GM18508 (cell line): Measurements from ENCODE around the gene CXXC5.
"Not testable (repeated sequence)": the region's sequence is repeated elsewhere in the genome, so short reads cannot be mapped to it uniquely, and the experiment has no call there.

Experiments
- ATAC-seq: cut with Tn5 transposase; IDR thresholded peaks from one replicate; pipeline ENCODE4 v1.9.1; 2021; ENCODE audit warnings: moderate number of reproducible peaks; ENCODE audit not compliant: insufficient read depth, unreplicated experiment

CXXC5 gene

DNA sequence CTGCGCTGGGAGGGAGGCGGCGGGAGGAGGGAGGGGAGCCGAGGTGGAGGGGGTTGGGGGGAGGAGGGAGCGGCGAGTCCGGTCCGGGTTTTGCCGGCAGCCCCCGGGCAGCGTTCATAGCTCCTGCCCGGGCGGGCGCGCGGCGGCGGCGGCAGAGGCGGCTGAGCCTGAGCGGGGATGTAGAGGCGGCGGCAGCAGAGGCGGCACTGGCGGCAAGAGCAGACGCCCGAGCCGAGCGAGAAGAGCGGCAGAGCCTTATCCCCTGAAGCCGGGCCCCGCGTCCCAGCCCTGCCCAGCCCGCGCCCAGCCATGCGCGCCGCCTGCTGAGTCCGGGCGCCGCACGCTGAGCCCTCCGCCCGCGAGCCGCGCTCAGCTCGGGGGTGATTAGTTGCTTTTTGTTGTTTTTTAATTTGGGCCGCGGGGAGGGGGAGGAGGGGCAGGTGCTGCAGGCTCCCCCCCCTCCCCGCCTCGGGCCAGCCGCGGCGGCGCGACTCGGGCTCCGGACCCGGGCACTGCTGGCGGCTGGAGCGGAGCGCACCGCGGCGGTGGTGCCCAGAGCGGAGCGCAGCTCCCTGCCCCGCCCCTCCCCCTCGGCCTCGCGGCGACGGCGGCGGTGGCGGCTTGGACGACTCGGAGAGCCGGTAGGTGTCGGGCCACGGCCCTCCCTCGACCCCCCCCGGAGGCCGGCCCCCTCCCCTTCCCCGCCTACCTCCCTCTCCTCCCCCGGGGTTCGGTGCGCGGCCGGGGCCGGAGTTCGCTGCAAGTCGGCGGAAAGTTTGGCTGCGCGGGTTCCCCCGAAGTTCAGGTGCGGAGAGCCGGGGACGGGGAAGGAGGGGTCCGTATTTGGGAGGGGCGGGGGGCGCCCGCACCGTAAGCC lies at the start of gene CXXC5:
Gene CXXC5, plus strand, starts transcription at position 145 of the 877 bp plus-strand sequence. CDS start 32,175 bp downstream, outside the sequence.
- no peak for ATAC-seq

DNA sequence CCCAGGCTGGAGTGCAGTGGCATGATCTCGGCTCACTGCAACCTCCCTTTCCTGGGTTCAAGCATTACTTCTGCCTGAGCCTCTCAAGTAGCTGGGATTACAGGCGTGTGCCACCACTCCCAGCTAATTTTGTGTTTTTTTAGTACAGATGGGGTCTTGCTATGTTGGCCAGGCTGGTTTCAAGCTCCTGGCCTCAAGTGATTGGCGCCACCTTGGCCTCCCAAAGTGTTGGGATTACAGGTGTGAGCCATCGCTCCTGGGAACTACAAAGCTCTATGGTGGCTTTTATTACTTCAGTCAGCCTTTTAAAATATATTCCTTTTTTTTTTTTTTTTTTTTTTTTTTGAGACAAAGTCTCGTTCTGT lies 49.6 kb upstream of the CXXC5 start:
- ATAC-seq = not testable (repeated sequence)

DNA sequence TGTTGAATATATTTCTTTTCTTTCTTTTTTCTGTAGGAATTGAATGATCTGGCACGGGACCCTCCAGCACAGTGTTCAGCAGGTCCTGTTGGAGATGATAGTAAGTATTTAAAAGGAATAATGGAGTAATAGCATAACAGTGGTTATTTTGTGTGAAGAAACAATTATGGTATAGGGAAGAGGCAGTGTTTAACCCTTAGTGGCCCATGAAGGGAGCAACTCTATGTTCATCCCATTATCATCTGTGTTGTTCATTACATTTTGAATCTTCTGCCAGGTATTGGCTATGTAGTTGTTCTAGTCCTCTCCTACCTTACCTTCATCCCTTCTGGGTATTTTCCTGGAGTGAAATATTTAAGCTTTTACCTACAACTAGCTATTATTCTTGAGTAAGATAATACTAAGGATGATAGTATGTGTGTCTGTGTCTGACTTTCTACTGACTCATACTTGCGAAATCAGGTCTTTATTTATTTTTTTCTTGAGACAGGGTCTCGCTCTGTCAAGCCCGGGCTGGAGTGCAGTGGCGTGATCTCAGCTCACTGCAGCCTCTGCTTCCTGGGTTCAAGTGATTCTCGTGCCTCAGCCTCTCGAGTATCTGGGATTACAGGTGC lies 47.7 kb upstream of the CXXC5 start:
- ATAC-seq = no peak

DNA sequence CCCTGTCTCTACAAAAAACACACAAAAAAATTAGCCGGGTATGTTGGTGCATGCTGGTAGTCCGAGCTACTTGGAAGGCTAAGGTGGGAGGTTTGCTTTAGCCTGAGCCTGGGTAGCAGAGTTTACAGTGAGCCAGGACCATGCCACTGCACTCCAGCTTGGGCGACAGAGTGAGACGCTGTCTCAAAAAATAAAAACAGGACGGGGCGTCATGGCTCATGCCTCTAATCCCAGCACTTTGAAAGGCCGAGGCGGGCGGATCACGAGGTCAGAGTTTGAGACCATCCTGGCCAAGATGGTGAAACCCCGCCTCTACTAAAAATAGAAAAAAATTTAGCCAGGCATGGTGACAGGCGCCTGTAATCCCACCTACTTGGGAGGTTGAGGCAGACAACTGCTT lies 46.7 kb upstream of the CXXC5 start:
- ATAC-seq = no peak

DNA sequence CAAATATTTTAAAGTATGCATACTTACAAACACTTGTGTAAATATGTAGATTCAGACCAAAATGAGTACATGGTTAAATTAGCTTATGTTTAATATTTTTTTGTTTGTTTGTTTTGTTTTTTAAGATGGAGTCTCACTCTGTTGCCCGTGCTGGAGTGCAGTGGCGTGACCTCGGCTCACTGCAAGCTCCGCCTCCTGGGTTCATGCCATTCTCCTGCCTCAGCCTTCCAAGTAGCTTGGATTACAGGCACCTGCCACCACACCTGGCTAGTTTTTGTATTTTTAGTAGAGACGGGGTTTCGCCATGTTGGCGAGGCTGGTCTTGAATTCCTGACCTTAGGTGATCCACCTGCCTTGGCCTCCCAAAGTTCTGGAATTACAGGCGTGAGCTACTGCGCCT lies 46.2 kb upstream of the CXXC5 start:
- ATAC-seq = not testable (repeated sequence)

DNA sequence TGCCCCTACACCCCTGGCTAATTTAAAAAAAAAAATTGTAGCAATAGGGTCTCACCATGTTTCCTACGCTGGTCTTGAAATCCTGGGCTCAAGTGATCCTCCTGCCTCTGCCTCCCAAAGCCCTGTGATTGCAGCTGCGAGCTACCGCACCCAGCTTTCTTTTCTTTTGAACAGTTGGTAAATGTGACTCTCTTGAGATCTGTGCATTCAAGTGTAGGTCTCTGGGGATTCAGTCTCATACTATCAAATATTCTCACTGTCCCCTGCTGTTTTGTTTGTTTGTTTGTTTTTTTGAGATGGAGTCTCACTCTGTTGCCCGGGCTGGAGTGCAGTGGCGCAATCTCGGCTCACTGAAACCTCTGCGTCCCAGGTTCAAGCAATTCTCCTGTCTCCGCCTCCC lies 42.3 kb upstream of the CXXC5 start:
- ATAC-seq = no peak

- ATAC-seq = no peak
Measured at GRCh38 chr5:139611703-139612584, 36.2 kb upstream of the CXXC5 start.

GRCh38 chr5:139619861-139620260 lies 28.3 kb upstream of the CXXC5 start:
- ATAC-seq = no peak

DNA sequence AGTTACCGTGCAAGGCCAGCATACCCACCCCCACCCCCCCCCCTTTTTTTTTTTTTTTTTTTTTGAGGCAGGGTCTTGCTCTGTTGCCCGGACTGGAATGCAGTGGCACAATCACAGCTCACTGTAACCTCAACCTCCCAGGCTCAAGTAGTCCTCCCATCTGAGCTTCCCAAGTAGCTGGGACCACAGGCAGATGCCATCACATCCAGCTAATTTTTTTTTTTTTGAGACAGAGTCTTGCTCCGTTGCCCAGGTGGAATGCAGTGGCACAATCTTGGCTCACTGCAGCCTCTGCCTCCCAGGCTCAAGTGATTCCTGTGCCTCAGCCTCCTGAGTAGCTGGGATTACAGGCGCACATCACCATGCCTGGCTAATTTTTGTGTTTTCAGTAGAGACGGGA lies 22.8 kb upstream of the CXXC5 start:
- ATAC-seq = not testable (repeated sequence)

DNA sequence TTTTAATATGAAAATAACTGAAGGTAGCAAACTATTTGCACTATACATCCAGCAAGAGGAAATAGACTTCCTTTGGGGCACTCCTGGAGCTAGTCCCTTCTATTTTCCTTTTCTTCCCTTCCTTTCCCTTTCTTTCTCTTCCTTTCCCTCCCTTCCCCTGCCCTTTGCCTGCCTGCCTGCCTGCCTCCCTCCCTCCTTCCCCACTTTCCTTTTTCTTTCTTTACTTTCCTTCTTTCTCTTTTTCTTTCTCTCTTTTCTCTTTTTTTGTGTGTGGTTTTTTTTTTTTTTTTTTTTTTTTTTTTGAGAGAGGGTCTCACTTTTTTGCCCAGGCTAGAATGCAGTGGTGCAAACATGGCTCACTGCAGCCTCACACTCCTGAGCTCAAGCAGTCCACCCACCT lies 17.3 kb upstream of the CXXC5 start:
- no peak for ATAC-seq

DNA sequence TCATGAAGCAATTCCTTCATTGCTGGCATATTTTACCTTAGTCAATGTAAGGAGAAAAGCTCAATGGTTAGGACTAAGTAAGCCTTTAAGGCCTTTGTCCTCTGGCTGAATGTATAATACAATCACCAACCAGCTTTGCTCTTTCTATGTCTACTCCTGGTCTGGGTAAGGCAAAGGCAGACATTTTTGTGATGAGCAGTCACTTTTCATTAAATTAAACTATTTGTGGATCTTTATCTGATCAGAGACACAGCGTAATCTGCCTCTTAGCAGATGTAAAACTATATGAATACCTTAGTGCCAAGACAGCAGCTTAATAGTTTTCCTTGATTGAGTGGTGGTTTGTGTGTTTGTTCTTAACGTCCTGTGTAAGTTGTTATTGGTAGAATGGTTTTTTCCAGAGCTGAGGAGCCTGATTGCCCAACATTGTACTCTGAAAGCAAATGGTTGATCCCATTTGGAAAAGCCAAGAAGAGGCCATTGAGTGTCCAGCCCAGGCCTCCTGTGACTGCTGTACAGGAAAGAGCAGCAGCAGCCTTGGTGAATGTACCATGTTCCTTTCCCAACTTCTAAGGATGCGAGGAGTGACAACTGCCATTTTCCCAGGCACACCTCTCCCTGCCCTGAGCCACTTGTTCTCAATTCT lies 16.5 kb upstream of the CXXC5 start:
- no peak for ATAC-seq

DNA sequence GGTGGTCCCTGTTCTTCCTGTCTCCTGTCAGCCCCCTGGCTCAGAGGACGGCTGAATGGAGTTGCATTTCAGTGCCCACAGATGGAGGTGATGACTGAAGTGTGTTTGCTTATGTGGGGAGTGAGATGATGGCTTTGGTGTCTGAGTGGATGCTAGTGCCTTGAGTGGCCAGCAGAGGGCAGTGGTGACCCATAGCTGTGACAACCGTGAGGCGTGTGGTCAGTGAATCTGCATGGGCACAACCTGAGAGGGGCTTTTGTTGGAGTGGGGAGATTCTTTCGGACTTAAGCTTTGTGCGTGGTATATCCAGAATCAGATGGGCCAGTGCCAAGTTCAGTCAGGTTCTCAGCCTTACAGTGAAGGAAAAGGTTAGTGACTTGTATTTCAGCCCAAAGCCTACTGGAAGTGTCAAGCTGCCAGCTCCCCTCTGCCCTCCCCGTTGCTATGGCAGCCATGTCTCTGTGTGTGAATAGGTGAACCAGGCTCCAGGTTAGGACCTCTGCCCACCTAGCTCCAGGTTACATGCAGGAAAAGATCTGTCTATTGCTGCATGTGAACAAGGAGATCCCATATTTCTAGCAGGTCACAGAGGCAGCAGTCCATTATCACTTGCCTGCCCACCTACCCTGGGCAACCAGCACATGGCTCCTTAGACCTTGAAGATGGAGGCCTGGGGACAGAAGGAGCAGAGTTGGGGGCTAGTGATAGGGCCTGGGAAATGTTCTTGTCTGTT lies 14.7 kb upstream of the CXXC5 start:
- no peak for ATAC-seq

GRCh38 chr5:139634028-139634325 lies 14.2 kb upstream of the CXXC5 start:
- no peak for ATAC-seq

DNA sequence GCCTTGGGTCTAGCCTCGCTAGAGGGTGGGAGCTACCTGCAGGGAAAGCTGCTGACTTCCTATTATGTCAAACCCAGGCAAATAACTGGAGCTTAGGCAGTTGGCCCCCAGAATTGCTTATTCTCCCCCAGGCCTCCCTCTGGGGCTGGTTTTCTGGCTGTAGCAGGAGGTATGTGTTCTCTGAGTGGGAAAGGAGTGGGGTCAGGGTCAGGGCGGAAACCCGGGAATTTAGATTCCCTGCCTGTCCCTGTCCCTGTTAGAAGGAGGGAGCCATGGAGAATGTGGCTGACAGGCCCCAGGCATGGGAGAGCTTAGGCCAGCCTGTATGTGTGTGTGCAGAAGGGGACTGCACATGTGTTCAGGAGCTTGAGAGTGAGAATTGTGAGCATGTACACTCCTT lies 13.6 kb upstream of the CXXC5 start:
- ATAC-seq = no peak

DNA sequence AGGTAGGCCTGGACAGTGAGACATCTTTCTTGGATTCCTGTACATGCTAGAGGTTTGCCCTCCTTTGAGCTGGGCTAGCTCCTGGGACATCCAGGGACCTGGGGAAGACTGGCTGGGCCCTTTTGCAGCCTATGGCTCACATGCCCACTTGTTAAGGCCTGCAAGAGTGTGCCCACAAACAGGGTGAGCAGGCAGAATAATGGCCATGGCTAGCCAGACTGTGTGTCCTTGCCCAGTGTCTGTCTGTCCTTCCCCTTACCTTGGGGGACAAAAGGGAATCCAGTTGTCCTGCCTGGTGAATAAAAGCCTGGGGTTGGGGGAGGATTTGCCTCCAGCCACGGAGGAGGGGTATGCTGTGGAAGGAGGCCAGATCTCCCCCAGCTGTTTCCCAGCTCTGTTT lies 13.0 kb upstream of the CXXC5 start:
- no peak for ATAC-seq

GRCh38 chr5:139635606-139636206 lies 12.4 kb upstream of the CXXC5 start:
- no peak for ATAC-seq

GRCh38 chr5:139636207-139636792 lies 11.8 kb upstream of the CXXC5 start:
- ATAC-seq = peak; percentile 68

DNA sequence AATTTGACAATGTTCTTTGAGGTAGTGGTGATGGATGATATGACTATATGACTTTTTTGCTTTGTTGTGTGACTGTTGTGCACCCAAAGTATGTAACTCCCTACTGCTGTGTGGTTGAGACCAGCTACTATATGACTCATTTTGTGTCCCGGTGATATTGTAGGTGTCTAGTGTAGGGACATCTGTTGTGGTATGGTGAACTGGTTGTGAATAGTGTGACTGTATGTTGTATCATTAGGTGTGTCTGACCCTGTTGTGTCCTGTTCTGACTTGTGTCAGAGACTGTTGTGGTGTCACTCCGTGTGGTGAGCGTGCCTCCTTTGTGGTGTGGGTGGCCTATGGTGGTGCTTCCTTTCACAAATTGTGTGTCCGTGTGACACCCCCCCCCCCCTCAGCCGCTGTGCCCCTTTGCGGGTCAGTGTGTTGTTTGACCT lies 11.2 kb upstream of the CXXC5 start:
- ATAC-seq = peak; percentile 24

DNA sequence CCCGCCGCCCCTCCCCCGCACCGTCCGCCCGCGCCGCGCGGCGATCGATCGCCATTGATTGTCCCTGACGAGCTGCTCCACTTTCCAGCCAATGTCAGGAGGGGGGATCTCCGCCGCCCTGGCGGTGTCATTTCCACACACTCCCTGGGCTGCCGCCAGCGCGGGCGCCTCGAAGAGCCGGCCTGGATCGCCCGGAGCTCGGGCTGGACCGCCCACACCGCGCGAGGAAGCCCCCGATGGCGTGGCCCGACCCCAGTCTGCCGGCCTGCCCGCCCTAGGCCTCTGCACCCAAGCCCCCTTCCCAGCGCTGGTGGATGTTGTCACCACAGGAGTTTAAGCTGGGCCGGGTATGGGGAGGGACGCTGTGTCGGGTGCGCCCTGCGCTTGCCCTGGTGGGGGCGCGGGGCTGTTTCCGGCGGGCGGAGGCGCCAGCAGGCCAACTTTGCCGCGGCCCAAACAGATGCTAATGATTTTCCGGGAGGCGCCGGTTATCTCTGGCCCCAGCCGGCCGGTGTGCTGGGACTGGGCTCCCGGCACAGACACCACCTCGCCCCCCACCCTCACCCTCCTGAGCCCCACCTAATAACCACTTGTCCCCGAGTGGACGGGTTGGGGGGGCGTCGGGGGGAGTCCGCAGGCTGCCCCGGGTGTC lies 10.6 kb upstream of the CXXC5 start:
- ATAC-seq = no peak
